ENCODE data around the gene HMMR. TPM values are rescaled to one million over a fixed set of nuclear protein-coding genes. Genes with fewer than 3 reads are reported as not detected.
"Not testable (repeated sequence)": the region's sequence is repeated elsewhere in the genome, so short reads cannot be mapped to it uniquely, and the experiment has no call there.

Gene HMMR, protein sequence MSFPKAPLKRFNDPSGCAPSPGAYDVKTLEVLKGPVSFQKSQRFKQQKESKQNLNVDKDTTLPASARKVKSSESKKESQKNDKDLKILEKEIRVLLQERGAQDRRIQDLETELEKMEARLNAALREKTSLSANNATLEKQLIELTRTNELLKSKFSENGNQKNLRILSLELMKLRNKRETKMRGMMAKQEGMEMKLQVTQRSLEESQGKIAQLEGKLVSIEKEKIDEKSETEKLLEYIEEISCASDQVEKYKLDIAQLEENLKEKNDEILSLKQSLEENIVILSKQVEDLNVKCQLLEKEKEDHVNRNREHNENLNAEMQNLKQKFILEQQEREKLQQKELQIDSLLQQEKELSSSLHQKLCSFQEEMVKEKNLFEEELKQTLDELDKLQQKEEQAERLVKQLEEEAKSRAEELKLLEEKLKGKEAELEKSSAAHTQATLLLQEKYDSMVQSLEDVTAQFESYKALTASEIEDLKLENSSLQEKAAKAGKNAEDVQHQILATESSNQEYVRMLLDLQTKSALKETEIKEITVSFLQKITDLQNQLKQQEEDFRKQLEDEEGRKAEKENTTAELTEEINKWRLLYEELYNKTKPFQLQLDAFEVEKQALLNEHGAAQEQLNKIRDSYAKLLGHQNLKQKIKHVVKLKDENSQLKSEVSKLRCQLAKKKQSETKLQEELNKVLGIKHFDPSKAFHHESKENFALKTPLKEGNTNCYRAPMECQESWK
- 57.0 and 74.7 TPM in 2 replicates for total RNA-seq (2014; rRNA removed; shearing (Covaris generic))

DNA sequence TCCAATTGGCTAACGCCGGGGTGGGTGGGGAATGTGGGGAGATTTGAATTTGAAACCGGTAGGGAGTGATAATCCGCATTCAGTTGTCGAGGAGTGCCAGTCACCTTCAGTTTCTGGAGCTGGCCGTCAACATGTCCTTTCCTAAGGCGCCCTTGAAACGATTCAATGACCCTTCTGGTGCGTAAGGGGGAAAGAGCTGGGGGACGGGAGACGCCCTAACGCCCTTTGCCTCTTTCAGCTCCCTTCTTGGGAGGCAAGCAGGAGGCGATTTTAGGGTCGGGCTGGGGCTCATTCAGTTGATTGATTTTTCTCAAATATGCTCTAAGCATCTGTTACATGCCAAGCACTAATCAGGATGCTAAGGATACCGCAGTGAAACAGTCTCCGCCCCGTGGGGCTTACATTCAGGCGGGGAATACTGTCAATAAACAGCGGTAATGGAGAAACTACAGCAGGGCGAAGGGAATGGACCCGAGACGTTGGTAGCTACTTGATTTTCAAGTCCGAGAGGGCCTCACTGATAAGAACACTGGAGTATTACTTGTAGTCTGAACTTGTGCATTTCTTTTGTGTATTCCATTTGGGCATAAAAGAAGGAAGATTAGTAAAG is at the start of gene HMMR:
HMMR (plus strand) TSS at position 71 of the 610 bp plus-strand sequence; CDS start at position 132, 61 bp downstream.
- DNase-seq (ENCODE audit: low read depth), result peak; percentile 50

- not testable (repeated sequence) for DNase-seq (ENCODE audit: low read depth)
These were observed 44.8 kb upstream of the HMMR start for GRCh38 chr5:163415673-163416072.

GRCh38 chr5:163424836-163425235 is 35.6 kb upstream of the HMMR start:
- DNase-seq (ENCODE audit: low read depth), result no peak

- not testable (repeated sequence) for DNase-seq (ENCODE audit: low read depth)
These were observed 34.3 kb upstream of the HMMR start for GRCh38 chr5:163426128-163426527.

DNA sequence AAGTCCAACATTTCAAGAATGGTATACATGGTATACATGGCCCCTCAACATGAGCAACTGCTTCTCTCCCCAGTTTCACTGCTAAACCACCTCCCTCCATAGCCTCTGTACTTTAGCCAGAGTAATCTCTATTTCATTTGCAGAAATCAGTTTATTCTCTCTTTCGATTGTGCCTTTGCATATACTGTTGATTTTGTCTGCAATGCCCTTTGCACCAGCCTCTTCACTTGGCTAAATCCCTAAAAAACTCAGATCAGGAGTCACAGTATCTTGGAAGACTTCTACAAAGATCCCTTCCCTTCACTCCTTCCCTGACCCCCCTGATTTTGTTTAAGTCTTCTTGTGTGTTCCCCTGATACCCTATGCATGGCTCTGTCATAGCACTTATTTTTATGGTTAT is 27.9 kb upstream of the HMMR start:
- no peak for DNase-seq (ENCODE audit: low read depth)

GRCh38 chr5:163433271-163433670 is 27.2 kb upstream of the HMMR start:
- DNase-seq (ENCODE audit: low read depth), result no peak

DNA sequence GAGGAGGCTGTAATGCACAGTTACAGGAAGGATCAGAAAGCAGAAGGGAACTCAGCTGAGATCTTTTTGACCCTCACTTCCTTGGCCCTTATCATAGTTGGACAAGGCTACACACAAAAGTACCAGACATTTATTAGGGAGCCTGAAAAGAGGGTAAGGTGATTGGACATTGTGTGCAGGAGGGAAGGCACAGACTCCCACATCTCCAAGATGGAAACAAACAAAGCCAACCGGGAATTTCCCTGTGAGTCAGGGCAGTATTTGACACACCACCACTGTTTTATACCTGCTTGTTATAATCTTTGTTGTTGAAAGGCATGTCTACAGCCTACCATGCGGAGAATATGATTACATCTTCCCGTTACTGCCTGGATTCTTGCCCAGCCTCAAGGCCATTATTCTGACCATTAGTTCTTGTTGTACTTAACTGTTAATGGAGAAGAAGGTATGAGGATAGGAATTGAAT is 26.0 kb upstream of the HMMR start:
- peak; percentile 86 for DNase-seq (ENCODE audit: low read depth)

- DNase-seq (ENCODE audit: low read depth), result peak; percentile 1
These were observed 23.9 kb upstream of the HMMR start for GRCh38 chr5:163436515-163436914.

GRCh38 chr5:163437011-163437308 is 23.5 kb upstream of the HMMR start:
- DNase-seq (ENCODE audit: low read depth), result no peak

GRCh38 chr5:163437309-163438182 is 22.9 kb upstream of the HMMR start, which contains the start of gene CCNG1:
Gene CCNG1, plus strand, starts transcription at chr5:163437595. Its CDS starts 1,662 bp downstream, at chr5:163439257.
- peak; percentile 97 for DNase-seq (ENCODE audit: low read depth)

- DNase-seq (ENCODE audit: low read depth), result peak; percentile 81
These were observed 21.4 kb upstream of the HMMR start for GRCh38 chr5:163439092-163439425.

DNA sequence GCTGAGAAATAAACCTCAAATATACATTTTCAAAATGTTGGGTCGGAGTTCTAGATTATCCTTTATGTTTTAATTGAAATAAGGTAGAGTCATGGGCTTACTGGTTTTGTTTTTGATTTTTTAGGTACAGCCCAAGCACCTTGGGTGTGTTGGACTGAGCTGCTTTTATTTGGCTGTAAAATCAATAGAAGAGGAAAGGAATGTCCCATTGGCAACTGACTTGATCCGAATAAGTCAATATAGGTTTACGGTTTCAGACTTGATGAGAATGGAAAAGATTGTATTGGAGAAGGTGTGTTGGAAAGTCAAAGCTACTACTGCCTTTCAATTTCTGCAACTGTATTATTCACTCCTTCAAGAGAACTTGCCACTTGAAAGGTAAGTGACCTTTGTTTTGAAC is 19.5 kb upstream of the HMMR start:
- no peak for DNase-seq (ENCODE audit: low read depth)

DNA sequence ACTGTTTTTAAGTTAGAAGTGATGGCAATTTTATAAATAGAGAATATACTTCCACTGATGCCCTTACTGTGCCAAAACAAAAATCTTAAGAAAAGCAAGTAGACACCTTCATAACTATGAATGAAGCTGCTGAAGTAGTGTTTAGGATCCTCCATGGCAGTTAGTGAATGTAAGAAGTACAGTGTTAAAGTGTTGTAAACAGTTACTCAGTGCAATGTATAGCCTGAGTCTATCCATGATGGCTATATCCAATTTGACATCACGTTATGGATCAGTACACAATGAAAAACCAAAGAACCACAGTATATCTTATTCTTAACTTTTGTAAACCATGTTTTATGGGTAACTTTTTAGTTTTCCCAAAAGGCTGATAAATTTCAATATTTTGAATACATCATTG is 15.9 kb upstream of the HMMR start:
- no peak for DNase-seq (ENCODE audit: low read depth)

DNA sequence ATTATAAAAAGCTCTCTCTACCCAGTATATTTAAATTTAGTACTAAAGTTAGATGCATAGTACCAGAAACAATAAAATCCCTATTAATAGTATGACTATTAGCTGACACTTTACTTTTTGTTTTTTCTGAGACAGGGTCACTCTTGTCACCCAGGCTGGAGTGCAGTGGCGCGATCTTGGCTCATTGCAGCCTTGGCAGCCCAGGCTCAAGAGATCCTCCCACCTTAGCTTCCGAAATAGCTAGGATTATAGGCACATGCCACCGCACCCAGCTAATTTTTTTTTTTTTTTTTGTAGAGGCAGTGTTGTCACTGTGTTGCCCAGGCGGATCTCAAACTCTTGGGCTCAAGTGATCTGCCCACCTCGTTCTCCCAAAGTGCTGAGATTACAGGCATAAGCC is 15.1 kb upstream of the HMMR start:
- DNase-seq (ENCODE audit: low read depth), result no peak

DNA sequence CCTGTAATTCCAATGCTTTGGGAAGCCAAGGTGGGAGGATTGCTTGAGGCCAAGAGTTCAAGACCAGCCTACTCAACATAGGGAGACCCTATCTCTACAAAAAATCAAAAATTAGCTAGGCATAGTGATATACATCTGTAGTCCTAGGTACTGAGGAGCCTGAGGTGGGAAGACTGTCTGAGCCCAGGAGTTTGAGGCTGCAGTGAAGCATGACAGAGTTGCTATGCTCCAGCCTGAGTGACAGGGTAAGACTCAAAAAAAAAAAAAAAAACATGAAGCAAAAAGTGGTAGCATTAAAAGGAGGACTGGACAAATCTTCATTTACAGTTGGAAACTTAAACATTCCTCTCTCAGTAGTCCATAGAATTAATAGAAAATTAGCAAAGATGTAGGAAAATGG is 13.2 kb upstream of the HMMR start:
- DNase-seq (ENCODE audit: low read depth), result no peak

DNA sequence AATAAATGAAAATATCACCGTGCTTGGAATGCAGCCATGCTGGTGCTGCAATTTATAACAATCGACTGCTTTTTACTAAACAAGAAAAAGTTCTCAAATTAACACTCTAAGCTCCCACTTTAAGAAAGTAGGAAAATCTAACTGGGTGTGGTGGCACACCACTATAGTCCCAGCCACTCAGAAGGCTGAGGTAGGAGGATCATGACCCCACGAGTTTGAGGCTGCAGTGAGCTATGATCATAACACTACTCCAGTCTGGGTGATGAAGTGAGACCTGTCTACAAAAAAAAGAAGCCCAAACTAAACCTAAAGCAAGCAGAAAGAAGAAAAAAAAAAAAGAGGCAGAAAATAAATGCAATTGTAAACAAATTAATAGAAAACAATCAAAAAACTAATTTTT is 12.6 kb upstream of the HMMR start:
- DNase-seq (ENCODE audit: low read depth), result no peak

- no peak for DNase-seq (ENCODE audit: low read depth)
These were observed 11.9 kb upstream of the HMMR start for GRCh38 chr5:163448491-163448890.

DNA sequence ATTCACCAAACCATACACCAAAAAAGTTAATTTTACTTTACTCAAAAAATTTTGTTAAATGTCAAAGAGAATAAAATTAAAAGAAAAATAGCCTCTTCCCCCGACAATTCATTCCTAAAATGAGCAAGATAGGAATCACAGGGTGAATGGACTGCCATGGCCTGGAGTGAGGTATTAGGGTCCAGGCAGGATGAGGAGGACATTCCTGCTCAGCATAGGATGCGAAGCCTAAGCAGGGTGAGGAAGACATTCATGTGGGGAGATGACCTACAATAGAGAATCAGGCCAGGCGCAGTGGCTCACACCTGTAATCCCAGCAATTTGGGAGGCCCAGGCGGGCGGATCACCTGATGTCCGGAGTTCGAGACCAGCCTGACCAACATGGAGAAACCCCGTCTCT is 8.9 kb upstream of the HMMR start:
- no peak for DNase-seq (ENCODE audit: low read depth)

GRCh38 chr5:163453705-163454104 is 6.7 kb upstream of the HMMR start:
- no peak for DNase-seq (ENCODE audit: low read depth)

GRCh38 chr5:163455406-163455805 is 5.0 kb upstream of the HMMR start:
- not testable (repeated sequence) for DNase-seq (ENCODE audit: low read depth)

GRCh38 chr5:163456029-163456589 is 4.3 kb upstream of the HMMR start:
- no peak for DNase-seq (ENCODE audit: low read depth)

Data from M059J (cell line).